HG03558 (cell line): ENCODE measurements around the gene PLEKHF1.
"Not testable (repeated sequence)": the region's sequence is repeated elsewhere in the genome, so short reads cannot be mapped to it uniquely, and the experiment has no call there.

Source experiments
- ATAC-seq: cut with Tn5 transposase; IDR thresholded peaks from one replicate; pipeline ENCODE4 v1.9.1; 2021; ENCODE audit warnings: moderate number of reproducible peaks; ENCODE audit not compliant: unreplicated experiment; ENCODE audit errors: extremely low read depth

Gene PLEKHF1

DNA sequence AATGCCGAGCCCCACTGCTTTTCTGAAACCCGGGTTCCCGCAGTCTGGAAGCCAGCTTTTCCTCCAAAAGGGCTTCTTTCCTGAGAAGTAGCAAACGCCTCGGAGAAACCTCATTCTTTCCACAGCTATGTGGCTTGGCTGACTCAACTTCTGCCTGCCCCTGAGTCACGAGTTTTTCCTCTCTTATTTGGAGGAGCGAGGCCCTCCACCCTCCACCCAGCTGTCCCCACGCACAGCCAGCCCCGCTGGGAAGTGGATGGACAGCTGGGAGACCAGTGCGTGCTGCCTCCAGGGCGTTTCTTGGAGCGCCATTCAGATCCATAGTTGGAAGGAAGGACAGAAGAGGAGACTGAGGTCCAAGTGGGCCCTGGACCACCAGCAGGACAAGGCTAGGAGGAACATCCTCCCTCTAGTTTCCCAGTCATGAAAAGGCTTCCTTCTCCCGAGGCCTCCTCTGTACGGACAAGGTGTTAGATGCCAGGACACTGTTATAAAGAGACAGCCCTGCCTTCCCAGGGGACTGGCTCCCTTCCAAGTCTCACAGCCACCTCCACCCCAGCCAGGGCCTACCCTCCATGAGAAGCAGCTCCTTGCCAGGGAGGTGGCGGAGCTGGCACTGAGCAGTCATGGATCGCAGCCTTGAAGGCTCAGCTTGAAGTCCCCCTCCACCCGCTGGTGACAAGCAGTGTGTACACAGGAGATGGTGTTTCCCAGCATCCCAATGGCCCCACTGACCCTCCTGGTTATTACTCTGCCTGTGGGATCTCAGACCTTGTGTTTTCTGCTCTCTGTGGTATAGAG lies 2.5 kb upstream of the PLEKHF1 start:
- no peak for ATAC-seq

DNA sequence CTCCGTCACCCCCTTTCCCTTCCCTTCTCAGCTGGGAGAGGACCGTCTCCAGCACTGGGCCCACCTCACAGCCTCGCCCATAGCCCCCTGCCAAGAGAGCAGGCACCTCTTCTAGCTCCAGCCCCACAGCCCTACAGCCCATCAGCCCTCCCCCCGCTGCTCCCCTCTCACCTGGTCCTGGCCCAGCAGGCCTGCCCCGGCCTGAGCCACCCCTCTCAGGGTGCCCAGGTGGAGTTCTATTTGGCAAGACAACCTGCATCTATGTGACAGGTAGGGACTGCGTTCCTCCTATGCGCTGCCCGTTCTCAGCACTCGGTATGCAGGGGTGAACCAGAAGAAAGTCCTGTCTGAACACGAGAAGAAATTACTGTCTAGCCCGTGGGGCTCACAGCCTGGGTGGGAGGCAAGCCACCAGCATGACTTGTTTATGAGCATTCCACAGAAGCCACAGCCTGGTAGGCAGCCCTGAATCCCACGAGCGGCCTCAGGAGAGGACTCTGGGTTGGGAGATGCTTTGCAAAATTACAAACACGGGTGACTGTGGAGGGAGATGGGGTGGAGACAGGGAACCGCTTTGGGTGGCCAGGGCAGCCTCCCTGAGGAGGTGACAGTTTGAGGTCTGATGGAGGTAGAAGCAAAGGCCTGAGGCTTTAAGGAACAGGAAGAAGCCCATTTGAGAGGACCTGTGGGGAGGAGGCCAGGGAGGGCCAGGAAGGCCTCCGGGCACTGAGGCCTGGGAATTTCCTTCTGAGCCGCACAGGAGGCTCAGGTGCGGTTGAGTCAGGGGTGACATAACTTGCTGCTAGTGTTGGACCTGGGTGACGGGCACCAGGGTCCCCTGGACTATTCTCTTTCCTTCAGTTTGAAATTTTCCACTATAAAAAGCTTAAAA lies 1.2 kb upstream of the PLEKHF1 start:
- ATAC-seq, result no peak

DNA sequence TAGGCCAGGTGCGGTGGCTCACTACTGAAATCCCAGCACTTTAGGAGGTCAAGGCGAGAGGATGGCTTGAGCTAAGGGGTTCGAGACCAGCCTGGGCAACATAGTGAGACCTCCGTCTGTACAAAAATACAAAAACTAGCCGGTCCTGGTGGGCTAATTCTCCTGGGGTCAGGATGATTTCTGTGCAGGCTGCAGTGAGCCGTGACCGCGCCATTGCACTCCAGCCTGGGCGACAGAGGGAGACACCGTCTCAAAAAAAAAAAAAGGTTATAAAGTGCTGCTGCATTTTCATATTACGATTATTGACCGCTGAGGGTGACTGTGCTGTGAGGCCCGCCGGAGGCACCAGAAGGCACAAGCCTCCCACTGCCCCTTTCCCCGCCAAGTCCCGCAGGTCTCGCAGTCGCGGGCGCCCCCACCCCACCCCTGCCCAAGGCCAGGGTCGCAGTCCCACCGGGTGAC lies 477 bp upstream of the PLEKHF1 start:
- no peak for ATAC-seq

DNA sequence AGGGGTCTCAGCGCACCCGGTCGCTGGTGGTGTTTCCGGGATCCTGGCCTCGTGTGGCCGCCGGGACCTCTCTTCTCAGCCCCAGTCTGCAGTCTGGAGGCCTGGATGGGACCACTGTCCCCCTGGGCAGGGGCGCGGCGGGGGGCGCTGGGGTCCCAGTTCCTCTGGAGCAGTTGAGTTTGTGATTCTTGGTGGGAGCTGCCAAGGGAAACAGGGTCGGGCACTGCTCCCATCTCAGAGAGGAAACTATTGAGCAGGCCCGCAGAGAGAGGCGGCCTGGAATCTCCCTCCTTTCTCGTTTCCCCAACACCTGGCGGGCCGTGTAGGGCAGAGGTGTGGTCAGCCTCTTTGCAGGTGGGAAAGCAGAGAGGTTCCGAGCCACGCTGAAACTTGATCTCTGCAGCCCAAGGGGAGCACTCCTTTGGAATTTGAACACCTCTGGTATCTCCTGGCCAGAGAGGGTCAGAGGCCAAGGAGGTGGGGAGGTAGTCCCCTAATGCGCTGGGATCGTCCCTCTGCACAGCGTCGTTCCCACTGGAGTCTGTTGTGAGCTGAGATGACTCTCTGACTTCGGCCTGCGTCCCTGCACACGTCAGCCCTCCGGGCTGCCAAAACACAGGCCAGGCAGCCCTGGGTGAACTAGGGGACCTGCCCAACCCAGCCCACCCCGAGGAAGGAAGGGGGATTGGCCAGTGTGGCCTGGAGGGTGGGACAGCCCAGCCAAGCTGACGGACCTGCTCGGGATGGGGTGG lies 741 bp downstream of the PLEKHF1 start:
- ATAC-seq, result no peak

DNA sequence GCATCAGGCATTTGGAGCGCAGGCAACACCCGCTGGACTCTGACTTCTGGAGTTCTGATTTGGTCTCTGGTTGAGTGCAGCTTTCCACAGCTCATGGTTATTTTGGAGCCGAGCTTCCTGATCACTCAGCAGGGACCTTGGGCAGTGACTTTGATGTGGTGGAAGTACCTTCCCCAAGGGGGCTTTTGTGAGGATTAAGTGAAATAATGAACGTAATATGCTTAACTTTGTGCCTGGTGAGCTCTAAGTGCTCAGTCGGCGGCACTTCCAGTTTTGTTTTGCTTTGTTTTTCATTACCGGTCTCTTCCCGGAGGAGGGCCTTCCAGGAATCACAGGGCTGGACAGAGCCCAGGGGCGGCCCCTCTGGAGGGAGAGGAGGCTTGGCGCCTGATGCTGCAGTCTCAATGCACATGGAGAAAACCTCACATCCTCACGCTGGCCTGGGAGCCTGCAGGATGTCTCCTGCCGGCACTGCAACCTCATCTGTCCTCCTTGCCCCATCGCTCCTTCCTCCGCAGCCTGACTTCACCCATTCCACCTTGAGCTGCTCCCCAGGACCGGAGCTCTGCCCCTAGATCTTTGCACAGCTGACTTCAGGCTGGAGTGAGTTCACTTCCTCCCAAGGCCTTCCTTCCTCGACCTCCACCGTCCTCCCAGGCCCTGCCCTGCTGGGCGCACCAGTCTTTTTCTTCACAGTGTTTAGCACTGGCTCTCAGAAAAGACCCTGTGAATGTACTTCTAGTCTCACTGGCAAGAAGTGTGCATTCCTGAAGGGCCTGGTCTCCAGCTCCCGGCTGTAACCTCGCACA lies 1.5 kb downstream of the PLEKHF1 start:
- ATAC-seq, result no peak

DNA sequence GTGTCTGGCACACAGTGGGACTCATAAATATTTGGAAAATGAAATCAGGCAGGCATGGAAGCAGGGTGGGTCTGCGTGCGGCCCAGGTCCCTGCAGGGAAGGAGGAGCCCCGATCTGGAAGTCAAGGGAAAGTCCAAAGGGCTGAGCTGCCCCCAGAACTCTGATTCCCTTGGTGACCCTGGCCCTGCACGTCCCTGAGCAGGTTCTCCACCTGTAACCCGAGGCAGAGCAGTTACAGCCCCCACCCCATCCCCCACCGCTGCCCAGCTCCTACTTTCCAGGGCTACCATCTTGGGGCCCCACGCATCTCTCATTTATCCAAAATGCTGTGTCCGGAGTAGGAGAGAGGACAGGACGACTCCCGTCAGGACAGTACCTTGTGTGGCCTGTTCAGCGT lies 2.1 kb downstream of the PLEKHF1 start:
- no peak for ATAC-seq

DNA sequence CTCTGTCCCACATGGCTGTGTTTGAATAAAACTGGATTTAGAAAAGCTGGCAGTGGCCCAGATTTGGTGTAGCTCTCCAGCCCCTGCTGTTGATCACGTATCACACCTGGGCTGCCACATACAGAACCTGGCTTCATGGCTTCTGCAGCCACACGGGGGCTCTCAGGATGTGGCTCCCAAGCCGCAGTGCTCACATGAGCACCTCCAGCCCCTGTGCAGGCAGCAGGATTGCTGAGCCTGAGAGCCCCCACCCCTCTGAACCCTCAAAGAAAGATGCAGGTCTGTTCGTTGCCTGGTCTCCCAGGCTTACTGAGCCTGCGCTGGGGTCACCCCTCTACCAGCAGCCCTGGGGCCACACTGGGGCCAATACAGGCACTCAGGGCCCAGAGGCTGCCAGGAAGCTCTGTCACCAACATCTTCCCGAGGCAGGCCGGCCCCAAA lies 2.7 kb downstream of the PLEKHF1 start:
- ATAC-seq, result no peak

DNA sequence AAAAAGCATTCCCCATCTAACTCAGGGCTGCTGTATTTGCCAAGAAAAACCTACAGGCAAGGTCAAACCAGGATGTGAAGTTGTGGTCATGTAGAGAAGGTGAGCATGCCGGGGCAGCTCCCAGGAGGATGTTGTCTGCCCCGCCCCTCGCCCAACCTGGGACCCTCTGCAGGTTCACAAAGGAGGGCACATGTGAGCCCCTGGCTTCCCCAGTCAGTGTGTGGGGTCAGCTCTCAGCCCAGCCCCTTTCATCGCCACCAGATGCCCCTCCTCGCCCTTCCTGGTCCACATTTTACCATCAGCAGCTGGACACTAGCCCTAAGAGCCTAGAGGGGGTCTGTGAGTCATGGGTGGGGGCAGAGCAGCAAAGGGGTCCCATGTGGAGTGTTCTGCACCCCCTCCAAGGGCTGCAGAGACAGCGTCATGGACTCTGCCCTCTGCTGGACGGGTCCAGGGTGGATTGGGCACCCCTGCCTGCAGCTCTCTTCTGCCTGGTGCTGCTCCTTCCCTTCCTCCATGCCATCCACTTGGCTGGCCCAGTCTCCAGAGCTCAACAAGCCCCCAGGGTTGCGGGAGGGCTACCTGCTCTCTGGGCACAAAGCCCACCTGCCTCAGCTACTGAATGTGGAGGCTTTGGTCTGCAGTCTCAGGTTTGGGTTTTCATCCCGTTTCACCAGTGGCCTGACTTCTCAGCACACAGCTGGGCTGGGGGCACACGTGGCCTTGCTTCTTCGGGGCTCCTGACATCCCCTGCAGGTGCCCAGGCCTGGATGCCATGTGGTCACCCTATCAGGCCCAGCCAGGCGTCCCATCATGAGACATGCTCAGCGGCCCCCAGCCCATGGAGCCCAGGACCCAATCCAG lies 3.7 kb downstream of the PLEKHF1 start:
- ATAC-seq, result no peak

DNA sequence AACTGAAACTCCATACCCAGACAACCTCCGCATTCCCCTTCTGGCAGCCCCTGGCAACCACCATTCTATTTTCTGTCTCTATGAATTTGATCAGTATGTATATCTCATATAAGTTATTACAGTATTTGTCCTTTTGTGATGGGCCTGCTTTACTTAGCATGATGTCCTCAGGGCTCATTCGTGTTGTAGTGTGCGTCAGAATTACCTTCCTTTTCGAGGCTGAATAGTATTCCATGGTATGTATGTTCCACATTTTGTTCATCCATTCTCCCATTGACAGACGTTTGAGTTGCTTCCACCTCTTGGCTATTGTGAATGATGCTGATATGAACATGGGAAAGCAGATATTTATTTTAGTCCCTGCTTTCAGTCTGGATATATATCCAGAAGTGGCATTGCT lies 5.0 kb downstream of the PLEKHF1 start:
- ATAC-seq, result no peak

DNA sequence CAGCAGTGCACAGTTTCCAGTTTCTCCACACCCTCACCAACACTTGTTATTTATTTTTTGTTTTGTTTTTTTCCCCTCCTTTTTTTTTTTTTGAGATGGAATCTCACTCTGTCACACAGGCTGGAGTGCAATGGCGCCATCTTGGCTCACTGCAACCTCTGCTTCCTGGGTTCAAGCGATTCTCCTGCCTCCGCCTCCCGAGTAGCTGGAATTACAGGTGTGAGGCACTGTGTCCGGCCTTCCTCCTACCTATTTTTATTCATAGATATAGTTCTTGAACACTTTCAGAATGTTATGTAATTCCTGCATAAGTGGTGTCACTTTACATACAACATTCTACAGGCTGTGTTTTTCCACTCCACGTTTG lies 5.7 kb downstream of the PLEKHF1 start:
- ATAC-seq, result not testable (repeated sequence)

DNA sequence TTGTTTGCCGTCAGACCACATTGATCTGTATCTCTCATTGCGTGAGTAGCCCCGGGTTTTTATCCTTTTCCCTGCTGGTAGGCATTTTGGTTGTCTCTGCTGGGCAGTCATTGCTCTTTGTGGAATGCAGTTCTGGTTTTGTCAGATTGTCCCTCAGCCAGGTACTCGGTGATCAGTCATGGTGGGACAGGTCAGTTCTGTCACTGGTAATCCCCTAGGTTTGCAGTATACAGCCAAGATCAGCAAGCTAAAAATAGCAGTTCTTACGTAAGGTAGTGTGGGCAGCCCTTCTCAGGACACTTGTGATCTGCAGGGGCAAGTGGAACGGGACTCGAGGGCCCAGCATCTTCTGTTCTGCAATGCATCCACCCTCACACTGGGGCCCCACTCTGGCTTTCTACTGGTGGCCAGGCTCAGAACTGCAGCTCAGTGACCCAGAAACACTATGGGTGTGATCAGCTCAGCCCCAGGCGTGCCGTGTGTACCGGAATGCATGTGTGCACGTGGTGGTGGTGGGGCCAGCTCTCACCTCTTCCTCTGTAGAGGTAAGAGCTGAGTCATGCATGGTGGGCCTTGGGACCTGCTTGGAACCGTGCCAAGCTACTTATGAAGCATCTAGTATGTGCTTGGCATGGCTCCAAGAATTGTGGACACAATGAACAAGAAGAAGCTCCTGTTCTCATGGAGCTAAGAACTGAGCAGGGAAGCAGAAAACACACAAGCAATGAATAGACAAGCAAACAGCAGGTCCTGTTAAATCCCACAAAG lies 6.3 kb downstream of the PLEKHF1 start:
- peak; percentile 51 for ATAC-seq

DNA sequence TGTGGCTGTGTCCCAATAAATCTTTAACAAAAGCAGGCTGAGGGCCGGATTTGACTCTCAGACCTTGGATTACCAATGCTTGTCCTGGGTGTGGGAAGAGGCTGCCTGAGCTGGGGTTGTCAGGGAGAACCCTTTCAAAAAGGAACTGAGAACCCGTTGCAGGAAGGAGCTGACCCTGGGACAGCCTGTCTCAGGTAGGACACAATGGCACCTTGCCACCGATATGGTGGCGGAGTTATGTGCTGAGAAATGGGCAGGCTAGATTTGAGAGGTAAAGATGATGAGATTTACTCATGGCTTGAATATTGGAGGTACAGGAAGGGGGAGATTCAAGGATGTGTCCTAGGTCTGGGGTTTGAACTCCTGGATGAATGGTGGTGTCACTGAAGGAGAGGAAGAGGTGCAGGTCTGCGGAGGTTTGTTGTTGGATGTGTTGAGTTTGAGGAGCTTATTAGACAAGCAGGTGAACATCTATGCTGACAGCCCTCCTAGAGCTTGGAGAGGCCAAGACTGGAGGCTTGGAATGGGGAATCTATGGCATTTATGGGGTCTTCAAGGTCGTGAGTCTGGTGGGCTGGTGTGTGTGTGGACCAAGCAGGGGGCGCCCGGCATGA lies 7.2 kb downstream of the PLEKHF1 start:
- no peak for ATAC-seq

DNA sequence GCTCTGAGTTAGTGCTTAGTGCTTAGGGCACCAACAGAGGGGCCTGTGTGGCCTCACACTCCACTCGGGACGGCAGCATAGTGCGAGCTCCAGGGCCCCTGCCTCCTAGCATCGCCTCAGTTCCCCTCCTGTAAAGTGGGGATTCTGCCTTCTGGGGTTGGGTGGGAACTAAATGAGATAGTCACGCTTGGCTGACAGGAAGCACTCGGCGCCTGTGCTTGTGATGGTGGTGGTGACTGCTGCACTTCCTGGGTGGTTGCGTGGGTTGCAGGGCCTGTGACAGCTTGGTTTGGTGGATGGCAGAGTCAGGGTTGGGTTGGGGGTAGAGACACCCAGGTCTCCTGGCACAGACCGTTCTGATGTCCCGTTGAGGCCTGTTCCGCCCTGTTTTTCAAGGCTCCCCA lies 7.7 kb downstream of the PLEKHF1 start:
- ATAC-seq, result no peak

DNA sequence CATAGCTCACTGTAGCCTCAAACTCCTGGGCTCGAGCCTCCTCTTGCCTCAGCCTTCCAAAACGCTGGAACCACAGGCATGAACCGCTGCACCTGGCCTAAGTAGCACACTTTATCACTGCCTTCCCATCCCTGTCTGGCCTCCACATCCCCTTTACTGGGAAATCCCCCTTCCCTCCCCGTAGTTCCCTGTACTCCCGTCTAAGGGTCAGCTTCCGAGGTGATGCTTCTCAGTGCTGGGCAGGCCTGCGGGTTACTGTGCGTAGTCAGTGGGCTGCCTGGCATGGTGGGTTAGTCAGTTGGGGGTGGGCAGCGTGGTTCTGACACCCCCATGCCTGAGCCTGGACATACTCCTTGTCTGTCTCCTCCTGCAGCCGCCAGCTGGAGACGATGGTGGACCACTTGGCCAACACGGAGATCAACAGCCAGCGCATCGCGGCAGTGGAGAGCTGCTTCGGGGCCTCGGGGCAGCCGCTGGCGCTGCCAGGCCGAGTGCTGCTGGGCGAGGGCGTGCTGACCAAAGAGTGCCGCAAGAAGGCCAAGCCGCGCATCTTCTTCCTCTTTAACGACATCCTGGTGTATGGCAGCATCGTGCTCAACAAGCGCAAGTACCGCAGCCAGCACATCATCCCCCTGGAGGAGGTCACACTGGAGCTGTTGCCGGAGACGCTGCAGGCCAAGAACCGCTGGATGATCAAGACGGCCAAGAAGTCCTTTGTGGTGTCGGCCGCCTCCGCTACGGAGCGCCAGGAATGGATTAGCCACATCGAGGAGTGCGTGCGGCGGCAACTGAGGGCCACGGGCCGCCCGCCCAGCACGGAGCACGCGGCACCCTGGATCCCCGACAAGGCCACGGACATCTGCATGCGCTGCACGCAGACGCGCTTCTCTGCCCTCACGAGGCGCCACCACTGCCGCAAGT lies 8.4 kb downstream of the PLEKHF1 start:
- ATAC-seq, result no peak

DNA sequence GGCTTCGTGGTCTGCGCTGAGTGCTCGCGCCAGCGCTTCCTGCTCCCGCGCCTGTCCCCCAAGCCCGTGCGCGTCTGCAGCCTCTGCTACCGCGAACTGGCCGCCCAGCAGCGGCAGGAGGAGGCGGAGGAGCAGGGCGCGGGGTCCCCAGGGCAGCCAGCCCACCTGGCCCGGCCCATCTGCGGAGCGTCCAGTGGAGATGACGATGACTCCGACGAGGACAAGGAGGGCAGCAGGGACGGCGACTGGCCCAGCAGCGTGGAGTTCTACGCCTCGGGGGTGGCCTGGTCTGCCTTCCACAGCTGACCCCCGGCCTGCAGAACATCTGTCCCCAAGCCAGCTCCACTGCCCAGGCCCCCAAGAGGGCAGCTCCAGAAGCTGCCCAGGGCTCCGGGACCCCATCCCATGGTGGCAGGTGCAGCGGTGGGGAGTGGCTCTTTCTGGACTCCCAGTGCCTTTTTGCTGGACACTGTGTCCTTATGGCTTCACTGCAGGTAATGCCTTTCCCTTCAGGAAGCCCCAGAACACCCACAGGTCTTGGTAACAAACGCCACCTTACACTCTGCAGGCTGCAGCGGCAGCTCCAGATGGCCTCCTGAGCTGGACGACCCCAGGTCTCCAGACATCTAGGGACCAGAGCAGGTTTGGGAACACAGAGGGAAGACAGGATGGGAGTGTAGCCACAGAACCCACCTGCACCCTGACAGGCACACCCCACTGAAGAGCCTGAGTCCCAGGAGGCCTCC lies 9.3 kb downstream of the PLEKHF1 start:
- ATAC-seq, result no peak

DNA sequence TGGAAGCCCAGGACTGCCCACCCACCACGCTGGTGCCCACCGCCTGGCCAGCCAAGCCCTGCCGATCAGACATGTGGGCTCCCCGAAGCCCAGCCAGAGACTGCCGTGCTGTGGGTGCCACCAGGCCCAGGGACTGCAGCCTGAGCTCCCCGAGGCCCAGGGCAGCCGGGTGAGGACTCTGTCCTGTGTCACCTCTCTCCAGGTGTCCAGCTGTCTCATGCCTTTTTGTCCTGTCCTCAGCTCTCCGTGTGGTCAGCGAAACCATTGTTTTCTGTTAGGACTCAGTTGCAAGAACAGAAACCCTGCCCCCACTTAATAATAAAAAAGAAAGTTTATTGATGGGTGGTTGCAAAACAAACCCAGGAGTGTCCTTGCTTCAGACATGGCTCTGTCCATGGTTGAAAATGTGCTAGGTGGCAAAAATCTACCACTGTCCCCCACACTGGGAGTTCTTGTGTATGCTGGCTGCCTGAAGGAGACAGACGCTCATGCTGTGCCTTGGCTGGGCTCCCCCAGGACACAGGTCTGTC lies 9.9 kb downstream of the PLEKHF1 start:
- no peak for ATAC-seq
